ENCODE results near the gene CD248. TPM values are rescaled to one million over a fixed set of nuclear protein-coding genes. Genes with fewer than 3 reads are reported as not detected.

The CD248 gene
- polyA plus RNA-seq, 2 of the 4 experiments (the other 2 are of a cell fraction): 0.03 TPM; not detected in 1

GRCh38 chr11:66312549-66313320 is 4.1 kb downstream of the CD248 start:
- H3K4me1 ChIP-seq: peaks cover 17% of the 10 kb centered on the region
- H3K27ac ChIP-seq: peak overlapping the region; percentile 72 to 88
- peak overlapping the region; percentile 79 for H3K4me2 ChIP-seq
- TF ChIP-seq KDM5A (IDR thresholded peaks at IDR 0.05): no peak
- TF ChIP-seq PHF8 (IDR thresholded peaks at IDR 0.05; ENCODE audit: borderline replicate concordance, low read depth): peak; percentile 24; the same call in 1 of the 2 replicates
- TF ChIP-seq KDM1A (IDR thresholded peaks at IDR 0.05; ENCODE audit: low read depth): no peak
- TF ChIP-seq JUN (IDR thresholded peaks at IDR 0.05): no peak
- TF ChIP-seq HOXB5 (CRISPR knock-in tag; IDR thresholded peaks at IDR 0.05): no peak
- TF ChIP-seq RFX5 (IDR thresholded peaks at IDR 0.05): no peak
- TF ChIP-seq POLR2A (IDR thresholded peaks at IDR 0.05; ENCODE audit: low read length): peak; percentile 41
- no peak for TF ChIP-seq MAFK (IDR thresholded peaks at IDR 0.05; ENCODE audit: partially characterized antibody)
- TF ChIP-seq, protein P1, sequence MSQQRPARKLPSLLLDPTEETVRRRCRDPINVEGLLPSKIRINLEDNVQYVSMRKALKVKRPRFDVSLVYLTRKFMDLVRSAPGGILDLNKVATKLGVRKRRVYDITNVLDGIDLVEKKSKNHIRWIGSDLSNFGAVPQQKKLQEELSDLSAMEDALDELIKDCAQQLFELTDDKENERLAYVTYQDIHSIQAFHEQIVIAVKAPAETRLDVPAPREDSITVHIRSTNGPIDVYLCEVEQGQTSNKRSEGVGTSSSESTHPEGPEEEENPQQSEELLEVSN (IDR thresholded peaks at IDR 0.05; ENCODE audit: borderline replicate concordance, low read depth): 0 out of 2 replicates have a peak, but pooled peaks have one; percentile 44
- no peak for TF ChIP-seq EP300 (IDR thresholded peaks at IDR 0.05)
- TF ChIP-seq, protein P2, sequence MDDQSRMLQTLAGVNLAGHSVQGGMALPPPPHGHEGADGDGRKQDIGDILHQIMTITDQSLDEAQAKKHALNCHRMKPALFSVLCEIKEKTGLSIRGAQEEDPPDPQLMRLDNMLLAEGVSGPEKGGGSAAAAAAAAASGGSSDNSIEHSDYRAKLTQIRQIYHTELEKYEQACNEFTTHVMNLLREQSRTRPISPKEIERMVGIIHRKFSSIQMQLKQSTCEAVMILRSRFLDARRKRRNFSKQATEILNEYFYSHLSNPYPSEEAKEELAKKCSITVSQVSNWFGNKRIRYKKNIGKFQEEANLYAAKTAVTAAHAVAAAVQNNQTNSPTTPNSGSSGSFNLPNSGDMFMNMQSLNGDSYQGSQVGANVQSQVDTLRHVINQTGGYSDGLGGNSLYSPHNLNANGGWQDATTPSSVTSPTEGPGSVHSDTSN (IDR thresholded peaks at IDR 0.05): no peak
- TF ChIP-seq FOXS1 (CRISPR knock-in tag; IDR thresholded peaks at IDR 0.05): no peak
- TF ChIP-seq, protein P3, sequence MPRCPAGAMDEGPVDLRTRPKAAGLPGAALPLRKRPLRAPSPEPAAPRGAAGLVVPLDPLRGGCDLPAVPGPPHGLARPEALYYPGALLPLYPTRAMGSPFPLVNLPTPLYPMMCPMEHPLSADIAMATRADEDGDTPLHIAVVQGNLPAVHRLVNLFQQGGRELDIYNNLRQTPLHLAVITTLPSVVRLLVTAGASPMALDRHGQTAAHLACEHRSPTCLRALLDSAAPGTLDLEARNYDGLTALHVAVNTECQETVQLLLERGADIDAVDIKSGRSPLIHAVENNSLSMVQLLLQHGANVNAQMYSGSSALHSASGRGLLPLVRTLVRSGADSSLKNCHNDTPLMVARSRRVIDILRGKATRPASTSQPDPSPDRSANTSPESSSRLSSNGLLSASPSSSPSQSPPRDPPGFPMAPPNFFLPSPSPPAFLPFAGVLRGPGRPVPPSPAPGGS (IDR thresholded peaks at IDR 0.05): no peak
- no peak for TF ChIP-seq SREBF2 (IDR thresholded peaks at IDR 0.05)
- TF ChIP-seq ZFP36 (IDR thresholded peaks at IDR 0.05; ENCODE audit: borderline replicate concordance, partially characterized antibody): no peak
- FAIRE-seq (no peak), DNase-seq (ENCODE audit: low read depth in 1 of 2, low spot score in 1 of 2) (peak; percentile 94 to 98), ATAC-seq (peak; percentile 75 to 93)
- 8% methylated on average over 42 of the region's 52 CpGs for WGBS (ENCODE audit: missing lambda C conversion rate)
- CTCF ChIA-PET: interaction anchor here (0.5 to 12.2 kb wide), 20 partner anchors 9 to 298 kb away, joined by 3 to 247 read pairs (median 12); partner anchors contain the start of genes B4GAT1, BRMS1, RIN1 and TMEM151A
- no peaks in the 10 kb centered on the region for H3K9me3 ChIP-seq
- H3K4me3 ChIP-seq: peak overlapping the region; percentile 42
- POLR2A ChIA-PET: interaction anchor here (0.5 to 3.0 kb wide), 18 partner anchors 9 to 391 kb away, joined by 3 to 42 read pairs (median 4); partner anchors contain the start of genes BRMS1, DPP3, MRPL11 and RIN1

- CTCF ChIA-PET: interaction anchor here (0.5 to 12.2 kb wide), 32 partner anchors 8 to 685 kb away, joined by 3 to 247 read pairs (median 6); partner anchors contain the start of genes B4GAT1, BRMS1, MRPL11 and RIN1
- H3K27ac ChIP-seq: peak overlapping the region; percentile 76 to 88
- POLR2A ChIA-PET: interaction anchor here (0.7 to 3.0 kb wide), 16 partner anchors 10 to 168 kb away, joined by 3 to 42 read pairs (median 4); partner anchors contain the start of genes BRMS1, DPP3, MRPL11 and RIN1
- peak overlapping the region; percentile 79 for H3K4me2 ChIP-seq
- H3K4me3 ChIP-seq: peak overlapping the region; percentile 42
- 3% methylated on average over 28 of the region's 44 CpGs for WGBS (ENCODE audit: missing lambda C conversion rate)
- H3K9me3 ChIP-seq: no peaks in the 10 kb centered on the region
- ATAC-seq (peak; percentile 83 to 89), DNase-seq (ENCODE audit: low read depth in 1 of 2, low spot score in 1 of 2) (peak; percentile 93 to 98), FAIRE-seq (peak; percentile 49)
- peaks cover 13% of the 10 kb centered on the region for H3K4me1 ChIP-seq
- TF ChIP-seq EHMT2 (IDR thresholded peaks at IDR 0.05; ENCODE audit: low read depth): no peak
- TF ChIP-seq KDM5A (IDR thresholded peaks at IDR 0.05): no peak
- TF ChIP-seq BHLHE40 (IDR thresholded peaks at IDR 0.05; ENCODE audit: low read depth, low read length): no peak
- TF ChIP-seq ZNF302 (CRISPR knock-in tag; IDR thresholded peaks at IDR 0.05): no peak
- no peak for TF ChIP-seq RARB (CRISPR knock-in tag; IDR thresholded peaks at IDR 0.05)
- TF ChIP-seq NR3C1 (IDR thresholded peaks at IDR 0.05): no peak
- peak; percentile 98 for TF ChIP-seq CTCF (IDR thresholded peaks at IDR 0.05)
- no peak for TF ChIP-seq JUN (IDR thresholded peaks at IDR 0.05)
- TF ChIP-seq CBX8 (IDR thresholded peaks at IDR 0.05): no peak
- TF ChIP-seq GATA3 (IDR thresholded peaks at IDR 0.05; ENCODE audit: borderline replicate concordance): no peak
- TF ChIP-seq NFE2L2 (conservative IDR thresholded peaks at IDR 0.05; ENCODE audit: low read length): no peak
- TF ChIP-seq HDAC2 (IDR thresholded peaks at IDR 0.05): no peak
- TF ChIP-seq MAZ (IDR thresholded peaks at IDR 0.05; ENCODE audit: borderline replicate concordance, low read depth, low read length): no peak
- TF ChIP-seq FOXS1 (CRISPR knock-in tag; IDR thresholded peaks at IDR 0.05): no peak
- no peak for TF ChIP-seq MYC (IDR thresholded peaks at IDR 0.05; ENCODE audit: borderline replicate concordance, low read length)
- TF ChIP-seq TFCP2L1 (CRISPR knock-in tag; IDR thresholded peaks at IDR 0.05): no peak
- TF ChIP-seq CHD2 (IDR thresholded peaks at IDR 0.05; ENCODE audit: low read length, partially characterized antibody): no peak
- peak; percentile 31; the same call in 1 of the 2 replicates for TF ChIP-seq PHF8 (IDR thresholded peaks at IDR 0.05; ENCODE audit: borderline replicate concordance, low read depth)
- TF ChIP-seq POLR2AphosphoS2 (conservative IDR thresholded peaks at IDR 0.05; ENCODE audit: low read length): no peak
- no peak for TF ChIP-seq HOXB13 (CRISPR knock-in tag; IDR thresholded peaks at IDR 0.05; ENCODE audit: low read depth)
- peak; percentile 97 for TF ChIP-seq SMC3 (IDR thresholded peaks at IDR 0.05)
- no peak for TF ChIP-seq POLR2A (IDR thresholded peaks at IDR 0.05; ENCODE audit: low read length)
- no peak for TF ChIP-seq HOXA7 (CRISPR knock-in tag; IDR thresholded peaks at IDR 0.05)
- no peak for TF ChIP-seq RCOR1 (IDR thresholded peaks at IDR 0.05; ENCODE audit: low read depth, low read length)
Measured at GRCh38 chr11:66311965-66312548, 4.8 kb downstream of the CD248 start.
